ENCODE results near the gene LSAMP.
"Not testable (repeated sequence)": the region's sequence is repeated elsewhere in the genome, so short reads cannot be mapped to it uniquely, and the experiment has no call there.

LSAMP gene

DNA sequence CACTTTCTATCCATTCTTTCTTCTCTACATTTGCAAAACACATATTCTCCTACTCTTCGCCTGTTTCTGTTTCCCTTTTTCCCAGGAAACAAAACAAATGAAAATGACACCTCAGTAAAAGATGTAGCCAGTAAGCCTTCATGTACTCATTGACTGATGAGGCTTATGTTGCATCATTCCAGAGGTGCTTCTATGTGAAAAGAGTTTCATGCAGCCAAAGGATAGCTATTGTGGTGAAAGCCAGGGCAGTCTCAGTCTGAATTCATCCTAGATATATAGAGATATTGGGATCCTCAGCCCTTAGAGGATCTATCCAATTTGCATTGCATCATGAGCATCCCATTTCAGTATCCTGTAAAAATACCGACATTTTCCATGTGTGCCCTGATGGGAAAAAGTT is 554.7 kb downstream of the LSAMP start:
- DNase-seq (ENCODE audit: low spot score): no peak

DNA sequence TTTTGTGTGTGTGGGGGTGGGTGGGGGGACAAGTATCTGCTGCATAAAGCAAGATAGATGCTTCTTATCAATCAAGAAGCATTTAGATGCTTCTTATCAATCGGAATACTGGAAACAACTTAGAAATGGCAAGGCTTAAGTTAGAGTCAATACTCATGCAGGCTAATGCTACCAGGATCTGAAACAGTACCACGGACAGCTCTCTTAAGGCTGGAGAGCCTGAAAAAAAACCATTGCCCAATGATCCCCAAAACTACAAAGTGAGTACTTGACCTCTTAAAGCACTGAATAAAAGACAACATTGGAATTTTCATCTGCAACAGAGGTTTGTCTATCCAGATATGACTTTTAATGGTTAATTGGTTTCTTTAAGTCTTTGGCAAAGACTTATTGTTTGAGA is 559.7 kb downstream of the LSAMP start:
- DNase-seq (ENCODE audit: low spot score): no peak

DNA sequence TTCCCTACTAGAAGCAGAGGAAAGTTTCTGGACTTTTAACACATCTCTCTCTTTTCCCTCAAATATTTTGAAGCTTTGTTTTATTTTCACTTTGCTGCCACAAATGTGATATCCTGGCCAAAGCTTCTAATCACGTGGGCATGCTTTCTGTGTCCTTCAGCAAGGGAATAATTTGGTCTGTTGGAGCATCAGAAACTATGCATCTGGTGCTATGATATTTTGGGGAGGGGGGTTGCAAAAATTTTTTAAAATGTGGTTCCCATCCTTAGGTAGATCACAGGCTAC is 567.7 kb downstream of the LSAMP start:
- DNase-seq (ENCODE audit: low spot score): no peak

DNA sequence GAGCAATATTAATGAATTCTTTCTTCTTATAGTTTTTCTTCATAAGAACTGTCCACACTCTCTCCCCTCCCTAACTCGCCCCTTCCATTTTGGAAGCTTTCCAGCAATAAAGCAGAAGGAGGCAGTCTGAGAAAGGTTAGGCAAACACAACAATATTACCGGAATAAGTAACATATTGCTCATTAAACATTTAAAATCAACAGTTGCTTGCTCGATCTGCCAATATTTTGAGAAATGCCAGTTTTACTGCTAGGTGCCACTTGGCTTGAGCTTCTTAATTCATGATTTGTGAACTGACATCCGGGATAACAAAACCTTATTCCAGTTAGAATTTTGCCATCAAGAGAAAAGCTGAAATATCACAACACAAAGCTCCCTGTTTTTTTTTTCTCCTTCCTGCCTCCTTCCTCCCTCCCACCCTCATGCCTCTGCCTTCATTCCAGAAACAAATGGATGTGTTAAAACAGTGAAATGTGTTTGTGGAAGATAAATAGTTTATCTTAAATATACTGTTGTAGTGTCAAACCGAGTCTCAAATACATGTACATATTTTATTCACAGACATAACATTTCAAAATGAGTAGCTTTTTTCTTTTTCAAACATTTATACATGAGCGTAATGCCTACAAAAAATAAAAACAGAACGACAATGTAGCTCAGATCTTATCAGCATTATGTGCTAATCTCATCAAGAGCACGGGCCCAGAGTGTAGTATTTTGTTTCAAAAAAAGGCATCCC is 568.2 kb downstream of the LSAMP start:
- DNase-seq (ENCODE audit: low spot score): no peak

DNA sequence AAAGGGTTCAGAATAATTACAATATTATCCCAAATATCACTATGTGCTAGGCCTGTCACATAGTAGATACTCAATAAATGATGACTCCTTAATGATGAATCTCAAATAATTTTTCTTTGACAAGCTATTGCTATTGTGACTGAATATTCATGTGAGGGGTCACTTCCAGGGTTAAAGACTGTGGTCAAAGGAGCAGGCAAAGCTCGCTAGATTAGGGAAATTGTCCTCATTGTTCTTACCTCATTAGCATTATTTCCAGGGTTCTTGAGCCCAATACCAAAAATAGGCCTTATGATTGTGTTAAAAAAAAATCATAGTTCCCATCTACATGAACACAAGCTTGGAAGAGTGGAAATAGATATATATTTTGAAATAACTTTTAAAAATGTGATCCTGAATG is 569.8 kb downstream of the LSAMP start:
- no peak for DNase-seq (ENCODE audit: low spot score)

DNA sequence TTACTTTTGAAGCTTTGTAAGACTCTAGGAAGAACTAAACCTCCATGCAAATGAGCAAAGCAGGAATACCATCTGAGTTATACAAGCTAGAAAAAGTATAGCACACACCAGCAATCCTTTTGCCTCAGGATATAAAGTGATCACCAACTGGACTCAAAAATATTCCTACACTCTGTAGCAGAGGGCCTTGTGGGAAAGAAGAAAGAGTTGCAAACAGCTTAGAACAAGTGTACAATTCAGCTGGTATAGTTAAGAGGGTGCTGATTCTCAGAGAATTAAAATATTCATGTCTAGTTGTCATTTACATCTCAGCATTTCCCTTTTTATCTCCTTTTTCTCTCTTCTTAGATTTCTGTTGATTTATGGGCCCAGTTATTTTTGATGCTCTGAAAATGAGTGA is 573.6 kb downstream of the LSAMP start:
- no peak for DNase-seq (ENCODE audit: low spot score)

DNA sequence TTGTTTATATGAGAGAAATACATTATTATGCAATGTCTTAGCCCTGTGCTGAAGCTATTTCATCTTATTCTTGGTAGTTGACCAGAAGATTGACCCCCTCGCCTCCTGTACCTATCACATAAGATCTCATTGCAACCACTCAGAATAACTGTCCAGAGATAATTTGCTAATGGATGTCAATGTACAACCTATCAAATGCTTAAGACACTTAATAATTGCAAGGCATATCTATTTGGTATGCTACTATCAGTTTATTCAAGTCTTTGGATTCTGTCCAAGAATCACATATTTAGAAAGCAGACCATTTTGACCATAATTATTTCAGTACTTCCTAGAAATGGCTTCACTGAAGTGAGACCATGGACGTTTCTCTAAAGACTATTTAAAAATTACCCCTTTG is 580.4 kb downstream of the LSAMP start:
- DNase-seq (ENCODE audit: low spot score): no peak

DNA sequence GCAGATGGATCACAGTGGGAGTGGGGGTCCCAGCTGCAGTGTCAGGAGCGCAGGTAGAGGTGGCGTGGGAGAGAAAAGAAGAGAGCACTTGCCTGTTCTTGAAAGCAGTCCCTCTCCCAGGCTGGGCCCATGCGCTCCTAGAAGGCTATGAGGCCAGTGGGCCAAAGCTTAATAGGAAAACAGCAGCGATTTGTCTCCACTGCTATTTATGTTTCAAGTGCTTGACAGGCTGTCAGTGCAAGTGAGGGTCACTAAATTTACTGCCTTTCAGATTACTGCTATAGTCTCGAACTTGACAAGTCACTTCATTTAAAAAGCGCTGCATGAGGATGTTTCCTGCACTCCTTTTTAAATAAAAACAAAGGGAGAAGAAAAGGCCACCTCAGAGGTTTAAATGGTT is 582.4 kb downstream of the LSAMP start:
- DNase-seq (ENCODE audit: low spot score): no peak

DNA sequence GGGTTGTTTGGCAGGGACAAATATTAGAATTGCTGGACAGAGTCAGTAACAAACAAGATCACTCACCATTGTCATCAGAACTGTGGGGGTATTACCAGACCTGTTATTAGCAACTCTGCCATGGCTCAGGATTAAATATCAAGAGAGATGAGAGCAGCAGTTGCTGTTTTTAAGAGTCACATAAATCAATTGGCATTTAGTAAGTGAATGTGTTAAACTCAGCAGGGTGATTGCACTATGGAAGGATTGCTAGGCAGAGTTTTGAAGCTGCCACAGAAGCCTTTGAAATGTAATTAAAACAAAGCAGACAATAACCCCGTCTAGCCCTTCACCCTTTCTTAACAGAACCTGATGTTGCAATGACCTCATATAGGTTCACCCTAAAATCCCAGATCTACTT is 583.2 kb downstream of the LSAMP start:
- DNase-seq (ENCODE audit: low spot score): no peak

DNA sequence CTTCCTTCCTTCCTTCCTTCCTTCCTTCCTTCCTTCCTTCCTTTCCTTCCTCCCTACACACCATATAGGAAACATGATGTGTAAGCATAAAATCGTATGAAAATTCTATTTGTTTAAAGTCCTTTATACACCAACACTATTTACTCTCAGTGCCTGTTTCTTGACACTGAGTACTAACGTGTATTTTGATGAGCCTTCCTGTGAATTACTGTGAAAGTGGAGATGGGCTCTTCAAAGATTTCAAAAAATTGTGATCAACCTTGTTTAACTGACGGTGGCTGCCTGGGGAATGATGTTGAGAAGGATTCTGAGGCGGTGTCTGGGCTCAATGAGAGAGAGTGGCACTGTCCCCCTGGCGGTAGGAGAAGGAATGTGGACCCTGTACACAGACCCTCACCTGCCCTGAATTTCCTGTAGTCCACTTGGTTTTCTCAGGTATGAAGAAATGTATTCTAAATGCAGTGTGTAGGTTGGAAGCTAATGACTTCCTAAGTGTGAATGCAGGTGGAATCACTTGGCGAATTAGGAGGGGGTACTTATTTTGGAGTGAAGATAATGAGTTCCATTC is 584.0 kb downstream of the LSAMP start:
- no peak for DNase-seq (ENCODE audit: low spot score)

DNA sequence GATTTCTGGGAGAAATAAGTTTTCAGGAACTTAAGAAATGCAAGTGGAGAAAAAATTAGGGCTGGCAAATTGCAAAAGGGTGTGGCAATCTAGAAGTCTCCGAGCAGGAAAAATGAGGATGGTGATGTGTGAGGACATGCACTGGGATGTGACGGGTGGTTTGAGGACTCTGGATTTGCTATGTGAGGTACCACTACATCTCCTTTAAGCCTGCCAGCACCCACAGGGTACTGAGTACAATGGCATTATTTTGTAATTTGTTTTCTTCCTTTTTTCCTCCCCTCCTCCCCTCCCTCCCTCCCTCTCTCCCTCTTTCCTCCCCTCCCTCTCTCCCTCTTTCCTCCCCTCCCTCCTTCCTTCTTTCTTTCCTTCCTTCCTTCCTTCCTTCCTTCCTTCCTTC is 584.5 kb downstream of the LSAMP start:
- DNase-seq (ENCODE audit: low spot score): no peak

DNA sequence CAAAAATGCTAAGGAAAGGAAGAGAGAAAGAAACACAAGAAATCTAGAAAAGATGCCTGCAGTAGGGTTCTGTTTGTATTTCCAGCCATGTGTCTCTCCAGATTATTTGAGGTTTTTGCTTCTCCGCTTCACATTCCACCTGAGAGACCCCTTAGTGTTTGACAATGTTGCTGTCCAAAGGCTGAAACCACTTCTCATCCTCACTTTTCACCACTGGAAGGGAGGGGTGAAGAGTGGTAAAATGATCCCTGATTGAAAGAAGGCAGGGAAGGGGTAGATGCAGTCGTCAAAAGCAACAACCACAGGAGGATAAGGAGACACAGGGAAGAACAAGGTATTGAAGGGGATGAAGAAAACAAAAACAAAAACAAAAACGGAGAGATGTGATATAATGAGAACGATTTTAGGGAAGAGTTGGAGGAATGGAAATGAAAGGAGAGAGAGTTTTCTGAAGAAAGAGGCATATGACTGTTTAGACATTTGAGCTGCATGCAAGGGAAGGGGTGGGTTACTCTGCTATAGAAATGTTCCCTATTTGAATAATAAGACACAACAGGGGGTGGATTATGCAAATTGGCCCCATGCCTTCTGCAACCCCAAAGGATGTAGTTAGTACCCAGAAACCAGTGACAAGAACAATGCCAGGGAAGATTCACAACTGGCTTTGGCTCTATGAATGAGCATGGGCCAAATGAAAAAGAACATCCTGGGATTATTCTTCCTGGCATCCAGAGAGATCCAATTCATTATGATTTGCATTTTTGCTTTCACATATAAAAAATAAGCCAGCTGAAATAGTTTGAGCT is 586.1 kb downstream of the LSAMP start:
- DNase-seq (ENCODE audit: low spot score): no peak

DNA sequence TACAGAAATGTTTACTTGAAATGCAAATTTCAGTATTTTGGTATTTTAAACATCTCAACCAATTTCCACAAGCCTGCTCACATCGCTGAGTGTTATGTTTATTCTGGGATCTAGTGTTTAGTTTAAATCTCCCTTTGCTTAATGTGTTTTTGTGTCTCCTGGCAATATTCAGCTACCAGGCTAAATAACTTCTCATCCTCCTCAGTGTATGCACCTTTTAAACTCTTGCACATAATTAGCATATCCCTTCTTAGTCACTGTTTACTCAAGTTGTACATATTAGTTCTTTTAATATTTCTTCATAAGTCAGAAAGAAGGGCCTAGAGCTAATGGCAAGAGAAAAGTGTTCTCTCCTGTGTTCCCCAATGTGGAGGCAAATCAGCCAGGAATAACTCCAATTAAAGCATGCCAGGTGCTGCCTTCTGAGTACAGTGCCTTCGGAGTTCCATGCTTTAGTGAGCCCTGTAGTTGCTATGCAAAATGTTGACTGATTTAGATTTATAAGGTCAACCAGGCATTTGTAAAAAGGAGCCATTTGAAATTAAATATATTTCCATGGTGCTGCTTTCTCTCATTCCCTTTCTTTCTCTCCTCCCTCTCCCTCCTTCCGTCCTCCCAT is 587.7 kb downstream of the LSAMP start:
- DNase-seq (ENCODE audit: low spot score): no peak

DNA sequence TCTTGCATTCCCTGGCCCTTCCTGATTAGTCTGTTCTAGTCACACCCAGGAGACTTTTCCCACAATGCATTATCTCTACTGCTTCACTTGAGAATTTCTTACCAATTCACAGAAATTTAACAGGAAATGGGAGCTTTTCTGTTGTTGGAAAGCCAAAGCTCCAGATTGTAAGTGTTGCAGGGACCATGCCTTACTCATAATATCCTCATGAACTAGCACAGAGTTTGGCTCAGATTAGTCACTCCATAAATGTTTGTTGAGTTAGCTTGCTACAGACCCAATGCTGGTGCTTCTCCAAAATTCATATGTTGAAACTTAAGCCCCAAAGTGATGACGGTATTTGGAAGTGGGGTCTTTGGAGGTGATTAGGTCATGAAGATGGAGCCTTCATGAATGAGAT is 589.4 kb downstream of the LSAMP start:
- DNase-seq (ENCODE audit: low spot score): no peak

DNA sequence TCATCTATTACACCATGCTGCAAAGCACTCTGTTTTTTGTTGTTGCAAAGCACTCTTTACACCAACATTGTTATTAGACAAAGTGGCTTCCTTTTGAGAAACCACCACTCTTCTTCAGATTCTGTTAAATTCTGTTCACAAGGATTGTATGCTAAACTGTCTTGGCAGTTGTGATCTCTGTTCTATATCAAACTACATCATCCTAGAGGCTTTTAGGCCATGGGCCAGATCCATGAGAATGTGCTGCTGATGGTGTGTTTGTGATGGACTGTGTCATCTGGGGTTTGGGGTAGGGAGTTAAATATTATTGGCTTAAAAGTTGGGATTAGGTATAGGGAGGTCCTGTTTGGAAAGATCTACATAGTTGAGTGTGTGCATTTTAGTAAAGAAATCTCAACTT is 592.2 kb downstream of the LSAMP start:
- no peak for DNase-seq (ENCODE audit: low spot score)

DNA sequence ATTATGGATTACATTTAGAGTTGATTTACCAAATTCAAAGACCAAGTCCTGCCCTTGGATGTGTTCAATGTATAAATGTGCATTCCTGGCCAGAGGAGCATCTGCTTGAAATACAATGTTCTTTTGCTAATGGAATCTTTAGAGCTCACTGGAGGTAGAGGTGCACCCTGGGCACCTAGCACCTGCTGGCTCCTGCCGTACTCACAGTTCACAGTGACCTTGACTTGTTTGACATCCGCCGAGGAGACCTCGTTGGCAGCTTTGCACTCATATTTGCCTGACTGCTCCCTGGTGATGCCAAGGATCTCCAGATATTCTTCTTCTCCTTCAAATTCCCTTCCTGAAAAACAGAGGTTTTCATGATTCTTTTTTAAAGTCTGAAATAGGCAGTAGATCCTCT is 593.0 kb downstream of the LSAMP start:
- DNase-seq (ENCODE audit: low spot score): no peak

DNA sequence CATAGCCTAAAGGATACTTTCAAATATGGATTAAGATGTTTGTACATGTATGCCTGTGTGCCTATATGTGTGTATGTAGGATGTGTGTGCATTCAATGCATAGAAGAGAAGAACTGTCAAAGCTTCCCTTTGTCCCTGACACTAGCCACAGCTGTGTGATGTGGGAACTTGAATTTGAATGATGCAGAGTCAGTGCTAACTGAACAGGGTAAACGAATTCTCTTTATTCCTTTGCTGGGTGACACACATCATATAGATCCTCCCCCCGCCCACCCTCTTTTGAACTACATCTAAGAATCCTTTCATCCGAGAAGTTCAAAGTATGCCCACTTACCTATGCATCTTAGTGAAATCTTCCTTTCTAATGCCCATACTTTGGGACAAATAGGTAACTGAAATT is 593.7 kb downstream of the LSAMP start:
- no peak for DNase-seq (ENCODE audit: low spot score)

DNA sequence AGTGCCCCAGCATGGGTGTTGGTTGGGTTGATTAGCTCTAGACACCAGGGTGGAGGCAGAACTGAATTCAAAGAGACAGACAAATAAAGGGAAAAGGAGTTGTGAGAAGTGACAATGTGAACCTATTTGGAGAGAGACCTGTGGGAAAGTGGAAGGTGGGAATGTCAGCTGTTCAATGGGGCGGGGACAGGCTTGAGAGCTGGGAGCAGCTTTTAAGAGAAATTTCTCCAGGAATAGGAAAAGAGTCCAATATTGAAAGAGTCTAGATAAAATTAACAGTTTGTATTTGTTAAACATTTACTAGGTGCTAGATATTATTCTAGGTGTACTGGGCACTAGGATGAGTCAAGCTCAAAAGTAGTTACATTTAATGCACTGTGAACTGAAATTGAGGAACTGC is 596.6 kb downstream of the LSAMP start:
- DNase-seq (ENCODE audit: low spot score): no peak

DNA sequence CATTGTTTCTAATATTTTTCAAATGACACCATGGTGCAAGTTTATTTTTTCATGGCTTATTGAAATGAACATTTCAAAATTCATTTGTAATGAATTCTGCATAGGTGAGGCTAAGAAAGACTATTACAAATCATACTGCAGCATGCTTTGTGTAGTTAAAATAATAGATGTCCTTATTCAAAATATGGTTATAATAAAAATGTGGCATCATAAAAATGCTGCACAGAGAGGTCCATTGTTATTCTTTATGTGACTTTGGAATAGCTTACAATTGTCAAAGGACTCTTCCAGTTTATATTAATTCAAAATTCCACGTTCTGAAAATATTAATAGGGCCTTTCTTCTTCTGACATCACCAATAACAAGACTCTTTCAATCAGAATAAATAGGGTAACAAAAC is 599.3 kb downstream of the LSAMP start:
- no peak for DNase-seq (ENCODE audit: low spot score)

DNA sequence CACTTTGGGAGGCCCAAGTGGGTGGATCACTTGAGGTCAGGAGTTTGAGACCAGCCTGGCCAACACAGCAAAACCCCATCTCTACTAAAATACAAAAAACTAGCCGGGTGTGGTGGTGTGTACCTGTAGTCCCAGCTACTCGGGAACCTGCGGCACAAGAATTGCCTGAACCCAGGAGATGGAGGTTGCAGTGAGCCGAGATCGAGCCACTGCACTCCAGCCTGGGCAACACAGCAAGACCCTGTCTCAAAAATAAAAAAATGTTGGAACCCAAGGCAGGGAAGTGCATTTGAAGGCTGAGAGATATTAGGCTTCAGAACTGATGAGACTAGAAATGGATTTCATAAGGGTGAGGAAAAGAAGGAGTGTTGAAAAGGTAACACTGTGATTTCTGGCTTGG is 600.6 kb downstream of the LSAMP start:
- DNase-seq (ENCODE audit: low spot score): not testable (repeated sequence)

DNA sequence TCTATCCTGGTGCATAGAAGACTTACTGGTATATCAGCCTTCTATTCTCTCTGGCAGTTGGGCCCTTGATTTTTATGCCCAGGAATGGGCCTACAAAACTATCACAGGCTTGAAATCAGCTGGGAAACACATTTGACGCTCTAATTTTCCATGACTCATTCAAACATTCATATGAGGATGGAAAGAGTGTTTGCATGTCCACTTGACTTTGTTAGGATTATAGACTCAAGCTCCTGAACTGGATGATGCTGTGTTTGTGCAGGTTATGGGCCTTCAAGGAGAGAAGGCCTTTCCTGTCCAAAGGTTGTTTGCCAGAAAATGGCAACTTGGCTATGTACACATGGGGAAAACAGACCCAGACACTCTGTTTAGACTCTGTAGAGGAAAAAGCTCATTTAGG is 602.1 kb downstream of the LSAMP start:
- no peak for DNase-seq (ENCODE audit: low spot score)

DNA sequence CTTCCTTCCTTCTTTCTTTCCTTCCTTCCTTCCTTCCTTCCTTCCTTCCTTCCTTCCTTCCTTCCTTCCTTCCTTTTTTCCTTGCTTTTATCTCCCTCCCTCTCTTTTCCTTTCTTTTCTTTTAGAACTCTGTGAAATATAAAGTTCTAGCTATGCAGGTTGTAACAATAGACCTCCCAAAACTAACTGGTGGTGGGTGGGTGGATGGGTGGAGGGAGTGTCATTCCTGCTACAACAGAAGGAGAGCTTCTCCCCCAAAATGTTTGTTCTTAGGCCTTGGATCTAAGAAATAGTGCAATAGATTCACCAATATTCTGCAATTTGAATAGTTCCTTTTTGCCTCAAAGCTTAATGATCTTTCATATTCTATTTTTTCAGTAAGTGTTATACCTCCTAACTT is 606.0 kb downstream of the LSAMP start:
- DNase-seq (ENCODE audit: low spot score): no peak

DNA sequence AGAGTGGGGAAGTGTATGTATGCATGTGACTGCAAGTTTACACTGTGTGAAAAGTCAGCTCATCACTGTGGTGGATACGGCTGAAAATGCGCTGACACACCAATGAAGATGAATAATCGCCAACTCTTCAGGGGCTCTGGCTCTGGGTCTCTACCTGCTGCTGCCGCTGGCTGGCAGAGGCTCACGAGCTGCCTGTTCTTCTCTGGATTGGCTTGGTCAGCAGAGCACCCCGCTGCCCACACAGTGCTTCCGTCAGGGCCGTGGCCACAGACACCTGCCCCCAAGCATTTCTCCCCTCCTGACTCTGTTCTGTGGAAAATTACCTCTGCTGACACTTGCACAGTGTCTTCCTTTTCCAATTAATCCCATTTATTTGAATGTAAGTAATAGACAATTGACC is 606.5 kb downstream of the LSAMP start:
- no peak for DNase-seq (ENCODE audit: low spot score)

All from hematopoietic multipotent progenitor cell treated with erythropoietin and hydrocortisone succinate and interleukin-3 and kit ligand, for 17 days (in vitro differentiated cells).